Esophagus muscularis mucosa (tissue), 4 donors: ENCODE data around the gene SNED1.

Experiments used
- CTCF ChIP-seq, 3 experiments: fragments of 200-600 bp in 2 of 3; fragments of 450-650 bp in 1 of 3; sonication (generic) in 2 of 3; IDR thresholded peaks; one replicate each; pipeline ENCODE4 v1.5.1; 2017 to 2019; ENCODE audit warnings: antibody characterized with exemption in 3 of 3, mild to moderate bottlenecking in 2 of 3, moderate library complexity in 1 of 3
- EP300 ChIP-seq: sonication (generic); formaldehyde crosslinking; IDR thresholded peaks from one replicate; pipeline ENCODE4 v1.6.1; 2017; ENCODE audit warnings: antibody characterized with exemption
- POLR2AphosphoS5 ChIP-seq, 2 donors: sonication (generic); formaldehyde crosslinking; IDR thresholded peaks; one replicate each; pipeline ENCODE4 v1.6.1; 2017; ENCODE audit warnings: antibody characterized with exemption in 2 of 2

GRCh38 chr2:241041589-241042158, 43.3 kb downstream of the SNED1 start:
- no peak for TF ChIP-seq CTCF (IDR thresholded peaks at IDR 0.05)
- TF ChIP-seq EP300, result no peak
- TF ChIP-seq POLR2AphosphoS5 (IDR thresholded peaks at IDR 0.05), result no peak
